ENCODE measurements around the gene TSPEAR.
"Not testable (repeated sequence)": the region's sequence is repeated elsewhere in the genome, so short reads cannot be mapped to it uniquely, and the experiment has no call there.

The TSPEAR gene

DNA sequence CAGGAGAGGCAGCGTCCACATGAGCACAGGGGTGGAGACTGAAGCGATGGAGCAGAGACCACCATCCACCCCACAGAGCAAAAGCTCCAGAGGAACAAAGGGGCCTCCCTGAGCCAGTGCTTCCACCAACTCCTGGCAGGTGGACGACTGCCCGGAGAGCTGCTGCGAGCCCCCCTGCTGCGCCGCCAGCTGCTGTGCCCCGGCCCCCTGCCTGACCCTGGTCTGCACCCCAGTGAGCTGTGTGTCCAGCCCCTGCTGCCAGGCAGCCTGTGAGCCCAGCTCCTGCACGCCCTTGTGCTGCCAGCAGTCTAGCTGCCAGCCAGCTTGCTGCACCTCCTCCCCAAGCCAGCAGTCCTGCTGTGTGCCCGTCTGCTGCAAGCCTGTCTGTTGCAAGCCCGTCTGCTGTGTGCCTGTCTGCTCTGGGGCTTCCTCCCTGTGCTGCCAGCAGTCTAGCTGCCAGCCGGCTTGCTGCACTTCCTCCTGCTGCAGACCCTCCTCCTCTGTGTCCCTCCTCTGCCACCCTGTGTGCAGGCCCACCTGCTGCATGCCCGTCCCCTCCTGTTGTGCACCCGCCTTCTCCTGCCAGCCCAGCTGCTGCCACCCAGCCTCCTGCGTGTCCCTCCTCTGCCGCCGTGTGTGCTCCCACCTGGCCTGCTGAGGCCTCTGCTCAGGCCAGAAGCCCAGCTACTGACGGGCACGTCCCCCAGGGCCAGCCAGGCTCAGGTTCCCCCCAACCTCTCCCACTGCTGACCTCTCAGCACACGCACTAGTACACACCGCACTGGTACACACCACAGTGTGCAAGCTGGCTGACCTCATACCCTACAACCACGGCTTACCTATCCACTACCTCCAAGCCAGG, 9.0 kb downstream of the TSPEAR start:
- no peak for DNase-seq (ENCODE audit: low read depth)

DNA sequence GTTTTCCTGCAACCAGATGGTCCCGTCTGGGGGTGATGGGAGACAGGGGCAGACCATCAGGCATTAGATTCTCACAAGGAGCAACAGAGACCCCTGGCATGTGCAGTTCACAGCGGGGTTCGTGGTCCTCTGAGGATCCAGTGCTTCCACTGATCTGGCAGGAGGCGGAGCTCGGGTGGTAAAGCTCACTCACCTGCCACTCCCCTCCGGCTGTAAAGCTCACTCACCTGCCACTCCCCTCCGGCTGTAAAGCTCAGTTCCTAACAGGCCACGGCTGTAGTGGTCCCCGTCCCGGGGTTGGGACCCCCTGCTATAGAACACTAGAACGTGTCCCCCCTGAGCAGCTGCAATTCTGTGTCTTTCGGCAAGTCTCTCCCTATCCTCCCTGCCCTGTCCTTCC, 9.8 kb downstream of the TSPEAR start:
- no peak for DNase-seq (ENCODE audit: low read depth)

DNA sequence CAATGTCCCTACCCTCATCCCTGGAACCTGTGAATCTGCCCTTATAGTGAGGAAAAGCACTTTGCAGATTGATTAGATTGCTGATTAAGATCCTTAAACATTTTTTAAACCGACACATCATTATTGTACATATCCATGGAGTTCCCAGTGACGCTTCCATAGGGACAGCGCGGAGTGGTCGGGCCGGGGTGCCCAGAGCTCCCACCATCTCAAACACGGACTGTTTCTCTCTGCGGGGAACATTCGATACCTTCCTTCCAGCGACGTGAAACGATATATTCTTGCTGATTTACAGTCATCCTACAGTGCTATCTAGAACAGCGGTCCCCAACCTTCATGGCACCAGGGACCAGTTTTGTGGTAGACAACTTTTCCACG, 10.4 kb downstream of the TSPEAR start:
- no peak for DNase-seq (ENCODE audit: low read depth)

DNA sequence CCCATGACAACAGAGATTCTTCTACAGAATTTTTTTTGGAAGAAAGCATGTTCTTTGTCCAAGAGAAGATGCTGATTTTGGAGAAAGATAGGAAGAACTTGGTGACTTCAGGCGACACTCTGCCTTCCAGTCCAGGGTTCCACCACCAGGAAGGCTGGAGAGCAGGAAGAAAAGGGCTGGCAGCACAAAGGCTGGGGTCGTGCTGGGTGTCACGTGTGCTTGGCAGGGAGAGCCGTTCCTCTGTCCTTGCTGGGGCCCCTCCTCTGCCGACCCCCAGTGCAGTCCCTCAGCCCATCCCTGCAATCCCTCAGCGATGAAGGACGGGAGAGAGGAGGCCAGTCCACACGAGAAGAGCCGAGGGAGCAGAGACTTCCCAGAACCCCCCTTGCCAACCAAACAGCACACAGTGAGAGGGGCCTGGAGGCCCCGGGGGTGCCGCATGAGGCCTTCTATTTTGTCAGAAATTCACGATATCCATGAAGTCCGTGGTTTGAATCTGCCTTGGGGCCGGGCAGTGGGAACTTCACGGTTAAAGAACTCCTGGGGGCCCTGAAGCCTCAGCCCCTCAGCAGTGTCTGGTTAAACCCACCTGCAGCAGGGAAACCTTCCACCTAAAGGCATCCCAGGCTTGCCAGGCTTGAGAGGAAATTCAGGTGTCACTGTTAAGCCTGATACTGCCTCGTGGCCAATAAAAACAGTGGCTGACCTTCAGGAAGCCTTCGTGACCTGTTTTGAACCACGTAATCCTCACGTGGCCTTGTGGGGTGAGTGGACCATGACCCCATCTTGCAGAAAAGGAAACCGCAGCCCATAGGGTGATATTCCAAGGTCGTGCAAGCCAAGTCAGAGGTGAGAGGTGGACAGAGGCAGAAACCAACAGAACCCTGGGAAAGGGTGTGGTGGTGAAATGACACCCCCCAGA, 11.0 kb downstream of the TSPEAR start:
- no peak for DNase-seq (ENCODE audit: low read depth)

- DNase-seq (ENCODE audit: low read depth), result no peak
Measured at GRCh38 chr21:44699502-44700001, 11.8 kb downstream of the TSPEAR start.

DNA sequence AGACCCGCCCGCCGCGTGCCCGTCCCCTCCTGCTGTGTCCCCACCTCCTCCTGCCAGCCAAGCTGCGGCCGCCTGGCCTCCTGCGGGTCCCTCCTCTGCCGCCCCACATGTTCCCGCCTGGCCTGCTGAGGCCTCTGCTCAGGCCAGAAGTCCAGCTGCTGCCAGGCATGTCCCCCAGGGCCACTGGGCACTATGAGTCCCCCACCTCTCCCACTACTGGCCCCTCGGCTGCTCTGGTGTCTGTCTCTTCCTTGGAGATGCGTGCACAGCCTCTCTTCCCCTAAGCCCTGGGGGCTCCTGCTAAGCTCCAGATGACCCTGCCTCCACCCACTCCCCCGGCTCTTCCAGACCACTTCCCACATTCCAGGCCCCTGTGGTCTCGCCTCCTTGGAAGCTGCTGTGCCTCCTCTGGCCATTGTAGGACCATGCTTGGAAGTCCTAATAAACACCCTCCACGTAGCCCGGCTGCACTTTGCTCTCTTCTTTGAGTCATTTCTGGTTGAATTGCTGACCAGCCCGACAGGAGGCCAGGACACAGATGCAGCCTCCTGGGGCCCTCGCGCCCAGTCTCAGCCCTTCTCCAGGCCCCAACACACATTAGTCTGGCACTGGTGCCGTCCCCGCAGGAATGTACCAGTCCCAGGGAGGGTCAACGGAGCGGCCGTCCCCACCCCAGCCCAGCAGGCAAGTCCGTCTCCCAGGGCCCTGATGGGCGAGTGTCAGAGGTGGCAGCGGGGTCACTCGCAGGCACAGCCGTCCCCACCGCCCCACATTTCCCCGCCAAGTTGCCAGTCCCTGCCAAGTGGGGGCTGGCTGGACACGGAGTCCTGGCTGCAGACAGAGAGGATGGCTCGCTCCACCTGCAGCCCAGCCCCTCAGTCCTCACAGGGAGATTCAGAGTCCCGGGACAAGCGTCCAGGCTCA, 13.3 kb downstream of the TSPEAR start:
- no peak for DNase-seq (ENCODE audit: low read depth)

GRCh38 chr21:44697172-44697810, 14.1 kb downstream of the TSPEAR start, which contains the start of gene KRTAP10-12:
TSS of gene KRTAP10-12 (plus strand) at chr21:44697172. CDS start at chr21:44697202, 30 bp downstream.
- DNase-seq (ENCODE audit: low read depth), result not testable (repeated sequence)

GRCh38 chr21:44696572-44696971, 14.8 kb downstream of the TSPEAR start:
- DNase-seq (ENCODE audit: low read depth), result no peak

DNA sequence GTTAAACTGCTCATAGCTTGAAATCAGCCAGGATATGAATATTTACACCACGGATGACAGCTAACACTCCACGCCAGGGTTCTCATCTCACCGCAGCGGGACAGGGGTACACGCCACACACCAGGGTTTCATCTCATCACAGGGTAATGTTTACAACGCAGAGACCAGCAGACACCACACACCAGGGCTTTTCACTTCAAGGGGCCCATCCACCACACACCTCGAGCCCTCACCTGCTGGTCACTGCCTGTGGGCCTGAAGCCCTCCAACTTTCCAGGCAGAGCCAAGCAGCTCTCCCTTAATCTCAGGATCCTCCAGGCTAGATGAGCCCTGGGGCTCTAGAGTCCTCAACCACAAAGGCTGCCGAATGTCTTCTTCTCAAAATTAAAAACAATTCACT, 15.7 kb downstream of the TSPEAR start:
- DNase-seq (ENCODE audit: low read depth), result no peak

DNA sequence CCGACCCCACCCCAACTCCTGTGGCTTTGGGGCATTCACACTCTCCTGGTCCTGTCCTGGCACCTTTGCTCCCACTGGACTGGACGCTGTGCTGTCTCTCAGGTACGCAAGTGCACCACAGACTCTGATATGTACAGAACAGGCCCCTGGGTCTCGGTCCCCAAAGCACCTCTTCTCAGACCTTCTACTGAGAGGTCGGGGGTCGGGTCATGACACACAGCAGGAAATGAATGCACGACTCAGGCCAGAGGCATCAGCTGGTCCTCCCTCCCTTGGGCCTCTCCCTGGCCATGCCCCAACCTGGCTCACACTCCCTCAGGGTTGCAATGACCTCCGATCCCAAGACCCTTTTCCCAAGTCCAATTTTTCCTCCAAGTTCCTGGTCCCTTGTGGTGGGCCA, 16.2 kb downstream of the TSPEAR start:
- DNase-seq (ENCODE audit: low read depth), result no peak

GRCh38 chr21:44694776-44695175, 16.6 kb downstream of the TSPEAR start:
- no peak for DNase-seq (ENCODE audit: low read depth)

DNA sequence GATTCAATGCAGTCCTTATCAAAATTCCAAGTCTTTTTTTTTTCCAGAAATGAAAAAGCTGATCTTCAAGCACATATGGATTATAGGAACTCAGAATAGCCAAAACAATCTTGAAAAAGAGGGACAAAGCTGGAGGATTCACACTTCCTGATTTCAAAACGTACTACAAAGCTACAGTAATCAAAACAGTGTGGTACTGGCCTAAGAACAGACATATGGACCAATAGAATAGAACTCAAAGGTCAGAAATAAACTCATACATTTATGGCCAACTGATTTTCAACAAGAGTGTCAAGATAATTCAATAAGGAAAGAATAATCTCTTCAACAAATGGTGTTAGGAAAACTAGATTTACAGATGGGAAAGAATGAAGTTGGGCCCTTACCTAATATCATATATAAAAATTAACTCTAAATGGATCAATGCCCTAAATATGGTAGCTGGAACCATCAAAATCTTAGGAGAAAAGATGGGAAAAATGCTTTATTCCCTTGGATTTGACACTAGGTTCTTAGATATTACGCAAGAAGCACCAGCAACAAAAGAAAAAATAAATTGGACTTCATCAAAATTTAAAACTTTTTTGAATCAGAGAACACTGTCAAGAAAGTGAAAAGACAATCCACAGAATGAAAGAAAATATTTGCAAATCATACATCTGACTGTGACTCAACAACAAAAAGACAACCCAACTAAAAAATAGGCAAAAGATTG, 18.4 kb downstream of the TSPEAR start:
- DNase-seq (ENCODE audit: low read depth), result no peak

DNA sequence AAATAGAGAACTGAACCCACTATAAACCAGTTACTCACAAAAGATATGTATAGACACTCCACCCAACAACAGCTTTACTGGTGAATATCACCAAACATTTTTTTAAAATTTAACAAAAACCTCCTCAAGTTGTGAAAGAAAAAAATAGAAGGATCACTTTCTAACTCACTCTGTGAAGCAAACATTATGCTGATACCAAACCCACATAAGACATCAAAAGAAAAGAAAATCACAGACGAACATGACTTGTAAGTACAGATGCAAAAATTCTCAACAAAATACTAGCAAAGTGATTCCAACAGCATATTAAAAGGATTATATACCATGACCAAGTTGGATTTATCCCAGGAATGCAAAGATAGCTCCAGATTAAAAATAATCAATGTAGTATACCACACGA, 19.7 kb downstream of the TSPEAR start:
- DNase-seq (ENCODE audit: low read depth), result no peak

DNA sequence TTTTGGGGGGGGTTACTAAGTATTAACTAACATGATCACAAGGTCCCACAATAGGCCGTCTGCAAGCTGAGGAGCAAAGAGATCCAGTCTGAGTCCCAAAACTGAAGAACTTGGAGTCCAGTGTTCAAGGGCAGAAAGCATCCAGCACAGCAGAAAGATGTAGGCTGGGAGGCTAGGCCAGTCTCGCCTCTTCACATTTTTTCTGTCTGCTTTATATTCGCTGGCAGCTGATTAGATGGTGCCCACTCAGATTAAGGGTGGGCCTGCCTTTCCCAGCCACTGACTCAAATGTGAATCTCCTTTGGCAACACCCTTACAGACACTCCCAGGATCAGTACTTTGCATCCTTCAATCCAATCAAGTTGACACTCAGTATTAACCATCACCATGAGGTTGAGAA, 21.6 kb downstream of the TSPEAR start:
- not testable (repeated sequence) for DNase-seq (ENCODE audit: low read depth)

- no peak for DNase-seq (ENCODE audit: low read depth)
Measured at GRCh38 chr21:44687671-44688070, 23.7 kb downstream of the TSPEAR start.

- no peak for DNase-seq (ENCODE audit: low read depth)
Measured at GRCh38 chr21:44686843-44687561, 24.4 kb downstream of the TSPEAR start.

DNA sequence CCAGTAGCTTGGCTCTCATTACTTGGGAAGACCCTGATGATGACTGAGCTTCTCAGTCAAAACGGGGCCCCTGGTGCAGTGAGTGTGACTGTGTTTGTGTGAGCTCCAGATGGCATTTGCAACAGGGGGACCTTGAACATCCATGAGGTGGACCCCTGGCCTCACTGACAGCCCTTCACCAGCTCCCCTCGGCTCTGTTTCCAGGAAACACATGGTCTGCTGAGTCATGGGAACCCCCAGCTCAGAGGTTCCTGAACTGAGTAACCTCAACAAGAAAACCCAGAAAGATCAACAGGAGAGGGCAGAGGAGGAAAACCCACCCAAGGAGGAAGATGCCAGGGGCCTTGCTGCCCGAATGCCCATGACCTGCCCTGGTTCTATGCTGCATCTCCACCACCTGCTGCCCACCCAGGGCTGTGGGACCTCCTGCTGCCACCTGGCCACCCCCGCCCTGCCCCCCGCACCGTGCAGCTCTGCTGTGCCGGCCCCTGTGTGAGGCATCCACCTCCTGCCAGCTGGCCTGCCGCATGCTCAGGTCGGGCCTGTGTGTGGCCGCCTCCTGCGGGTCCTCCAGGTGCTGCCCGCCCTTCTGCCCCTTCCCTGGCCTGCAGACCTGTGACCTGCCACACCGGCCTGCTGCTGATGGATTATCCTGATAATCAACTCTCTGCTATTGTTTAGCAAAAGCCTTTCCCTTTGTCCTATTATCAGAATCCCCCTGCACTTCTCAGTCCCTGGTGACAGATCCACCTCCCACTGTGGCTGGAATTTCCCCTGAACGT, 25.2 kb downstream of the TSPEAR start:
- no peak for DNase-seq (ENCODE audit: low read depth)

- not testable (repeated sequence) for DNase-seq (ENCODE audit: low read depth)
Measured at GRCh38 chr21:44685050-44685449, 26.3 kb downstream of the TSPEAR start.

DNA sequence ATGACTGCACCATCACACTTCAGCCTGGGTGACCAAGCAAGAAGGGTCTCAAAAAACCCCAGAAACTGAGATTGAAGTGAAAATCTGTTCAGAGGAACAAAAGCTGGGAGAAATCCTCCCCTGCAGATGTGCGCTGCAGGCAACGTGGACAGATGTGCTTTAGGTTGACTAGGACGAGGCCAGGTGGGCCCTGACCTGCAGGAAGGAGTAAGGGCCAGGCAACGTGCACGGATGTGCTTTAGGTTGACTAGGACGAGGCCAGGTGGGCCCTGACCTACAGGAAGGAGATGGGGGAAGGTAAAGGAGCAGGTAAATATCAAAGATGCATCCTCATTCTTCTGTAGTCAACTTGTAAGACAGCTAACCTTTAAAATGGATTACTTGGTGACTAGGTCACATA, 26.9 kb downstream of the TSPEAR start:
- no peak for DNase-seq (ENCODE audit: low read depth)

Measured in GM04504 (cell line).